NOMO-1 (cell line): ENCODE data around the gene CACNA1C.
A peak's percentile ranks its signal among the peaks of the same experiment; 100 is the strongest.

Experiments
- DNase-seq, 2 experiments: peaks; one replicate each; lab custom pipeline; 2025; ENCODE audit not compliant: unreplicated experiment in 2 of 2; lab: John Stamatoyannopoulos, UW

The CACNA1C gene

DNA sequence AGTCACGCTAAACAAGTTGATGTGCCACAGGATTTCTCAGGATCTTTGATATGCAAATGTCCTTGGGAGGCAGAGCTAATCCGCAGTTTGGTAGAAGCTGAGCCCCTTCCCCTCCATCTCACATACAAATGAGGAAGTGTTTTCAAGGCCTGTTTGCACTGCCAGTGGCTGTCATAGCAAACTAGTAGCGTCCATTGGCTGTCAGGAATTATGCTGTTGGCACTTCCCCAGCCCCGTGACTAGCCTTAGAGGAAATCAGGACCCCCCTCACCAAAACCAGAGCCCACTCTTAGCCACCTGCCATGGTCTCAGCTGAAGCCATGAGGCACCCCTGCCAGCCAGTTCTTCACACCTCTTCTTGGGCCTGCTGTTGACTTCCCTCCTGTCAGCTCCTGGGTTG is 253.9 kb downstream of the CACNA1C start:
- DNase-seq = peak in 1 of 2 experiments; percentile 19

DNA sequence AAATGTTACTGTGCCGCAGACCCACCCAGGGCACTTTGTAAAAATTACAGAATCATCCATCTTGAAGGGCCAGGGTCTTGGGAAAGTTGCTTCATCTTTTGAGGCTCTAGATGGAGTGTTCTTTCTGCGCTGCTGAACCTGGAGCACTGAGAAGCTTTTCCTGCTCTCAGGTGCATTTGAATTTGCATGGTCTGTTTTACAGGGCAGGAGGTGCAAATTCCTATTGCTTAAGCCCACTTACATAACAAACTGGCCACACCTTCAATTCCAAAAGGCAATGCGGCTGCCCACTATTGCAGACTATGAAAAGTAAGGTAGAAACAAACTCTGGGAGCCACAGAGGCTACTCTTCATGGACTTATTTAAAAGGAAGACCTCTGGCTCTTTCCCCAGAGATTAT is 254.8 kb downstream of the CACNA1C start:
- DNase-seq = no peak

DNA sequence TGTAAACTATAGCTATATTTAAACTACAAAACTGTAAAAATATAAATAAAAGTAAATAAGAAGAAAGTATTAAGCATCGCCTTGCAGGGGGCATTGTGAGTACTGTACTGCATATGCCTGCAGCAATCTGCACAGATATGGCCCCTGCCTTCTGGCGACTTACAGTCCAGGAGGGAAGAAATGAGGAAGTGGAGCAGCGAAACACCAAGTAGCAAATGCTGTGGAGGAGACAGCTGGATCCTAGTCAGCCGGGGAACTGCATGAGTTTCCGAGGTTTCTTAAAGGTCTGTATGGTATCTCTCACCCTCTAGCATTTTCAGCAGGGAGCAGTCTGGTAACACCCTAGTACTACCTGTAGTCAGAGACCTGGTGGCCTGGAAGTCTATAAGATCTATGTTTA is 256.9 kb downstream of the CACNA1C start:
- DNase-seq = peak in 1 of 2 experiments; percentile 13

DNA sequence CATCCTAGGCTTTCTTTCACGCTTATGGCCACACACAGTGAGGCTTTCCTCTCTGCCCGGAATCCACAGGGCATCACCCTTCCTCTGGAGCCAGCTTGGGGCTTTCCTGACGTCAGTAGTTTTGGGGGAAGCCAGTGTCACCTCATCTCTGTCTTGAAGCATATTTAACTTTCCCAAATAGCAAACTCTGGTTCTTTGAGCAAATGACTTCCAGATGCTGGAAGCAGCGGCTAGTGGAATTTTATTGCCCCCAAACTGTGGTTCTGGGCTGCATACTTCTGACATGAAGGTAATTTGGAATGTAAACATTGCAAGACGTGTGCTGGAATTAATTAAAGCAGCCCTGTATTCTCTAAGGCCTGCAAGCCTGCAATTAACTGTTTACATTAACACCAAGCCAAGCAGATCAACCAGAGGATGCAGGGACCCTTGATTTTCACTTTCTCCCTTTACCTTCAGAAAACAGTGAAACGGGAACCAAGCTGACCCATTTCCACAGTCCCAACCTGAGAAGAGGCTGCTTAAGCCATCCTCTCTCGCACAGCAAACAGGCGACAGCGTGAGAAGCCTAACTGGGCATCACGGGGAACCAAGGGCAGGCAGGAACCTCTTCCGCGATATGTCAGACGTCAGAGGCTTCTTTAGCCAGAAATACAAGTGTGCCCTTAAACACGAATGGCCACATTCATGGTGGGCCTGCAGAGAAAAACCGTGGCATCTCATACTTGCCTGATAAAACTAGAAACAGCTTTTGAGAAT is 258.4 kb downstream of the CACNA1C start:
- DNase-seq = no peak

DNA sequence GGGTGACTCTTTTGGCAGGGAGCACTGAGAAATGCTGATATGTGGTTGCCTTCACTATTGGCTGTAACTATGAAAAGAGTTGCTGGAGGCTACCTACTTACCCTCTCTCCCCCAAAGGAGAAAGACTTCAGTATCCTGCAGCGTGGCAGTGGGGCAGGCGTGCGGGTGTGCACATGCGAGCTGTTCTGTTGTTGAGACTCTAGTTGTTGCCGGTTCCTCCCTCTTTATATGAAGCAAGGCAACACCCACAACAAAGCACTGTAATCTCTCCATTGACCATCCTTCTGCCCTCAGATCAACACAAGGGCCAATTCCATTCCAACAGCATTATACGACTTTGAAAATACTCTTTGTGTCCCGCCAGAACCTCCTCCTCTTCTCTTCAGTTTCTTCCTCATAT is 259.4 kb downstream of the CACNA1C start:
- no peak for DNase-seq

DNA sequence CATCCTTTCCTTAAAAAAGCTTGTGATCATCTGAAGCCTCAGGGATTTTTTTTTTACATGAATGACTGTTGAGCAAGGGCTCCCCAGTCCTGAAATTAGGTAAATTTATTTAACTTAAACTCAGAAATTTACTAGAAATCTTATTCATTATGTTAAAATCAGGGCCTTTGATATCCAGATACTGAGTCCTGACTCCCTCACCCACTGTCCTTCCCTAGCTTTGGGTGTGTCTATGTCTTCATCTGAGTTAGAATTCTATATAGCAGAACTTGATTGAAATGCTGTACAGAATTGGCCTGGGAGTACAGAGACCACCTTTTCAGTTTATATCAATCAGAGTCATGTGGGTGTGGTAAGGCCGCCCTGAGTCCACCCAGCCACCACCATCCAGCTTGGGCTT is 260.0 kb downstream of the CACNA1C start:
- DNase-seq = no peak

DNA sequence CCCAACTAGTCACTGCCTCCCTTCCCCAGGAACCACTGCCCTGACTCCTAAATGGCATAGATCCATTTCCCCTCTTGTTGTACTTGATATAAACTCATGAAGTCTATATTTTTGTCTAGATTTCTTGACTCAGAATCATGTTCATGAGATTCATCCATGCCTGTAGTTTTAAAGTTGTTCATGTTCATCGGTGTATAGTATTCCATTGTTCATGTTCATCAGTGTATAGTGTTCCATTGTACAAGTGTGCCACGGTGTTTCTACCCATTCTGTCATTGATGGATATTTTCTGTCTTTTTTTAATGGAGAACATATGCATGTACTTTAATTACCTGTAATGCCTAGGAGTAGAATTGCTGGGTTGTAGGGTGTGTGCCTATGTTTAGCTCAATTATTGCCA is 261.7 kb downstream of the CACNA1C start:
- no peak for DNase-seq

DNA sequence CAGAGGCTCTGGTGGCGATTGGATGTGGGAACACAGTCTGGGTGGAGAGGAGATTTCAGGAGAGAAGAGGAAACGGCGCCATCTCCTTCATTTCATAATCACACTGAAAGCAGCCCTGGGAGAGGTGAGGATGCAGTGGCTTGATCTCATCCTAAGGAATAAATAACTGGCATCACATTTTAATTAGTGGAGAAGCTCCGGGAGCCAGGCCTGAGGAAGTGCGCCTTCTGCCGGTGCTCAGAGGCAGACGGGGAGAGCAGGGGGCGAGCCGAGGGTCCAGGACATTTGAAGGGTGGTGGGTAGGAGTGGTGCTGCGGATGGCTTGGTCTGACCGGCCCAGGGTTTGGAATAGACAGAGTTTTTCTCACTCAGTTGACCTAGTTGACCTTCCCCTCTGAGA is 265.0 kb downstream of the CACNA1C start:
- no peak for DNase-seq

DNA sequence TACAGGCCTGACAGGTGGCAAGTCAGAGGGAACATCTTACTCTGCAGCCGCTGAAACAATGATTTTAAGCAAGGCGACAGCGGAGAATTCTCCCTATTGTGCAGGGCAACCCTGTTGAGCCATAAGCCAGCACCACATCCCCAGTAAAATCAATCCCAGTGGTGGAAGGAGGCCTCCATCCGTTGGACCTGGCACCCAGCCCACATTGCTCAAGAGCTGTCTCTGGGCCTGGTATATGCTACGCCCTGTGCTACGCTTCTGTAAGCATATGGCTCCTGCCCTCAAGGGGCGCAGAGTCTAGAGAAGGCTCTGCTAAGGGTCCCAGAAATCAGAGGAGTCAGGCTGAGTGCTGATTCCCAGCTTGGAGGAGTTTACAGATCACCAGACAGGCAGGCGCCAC is 265.5 kb downstream of the CACNA1C start:
- DNase-seq = no peak

DNA sequence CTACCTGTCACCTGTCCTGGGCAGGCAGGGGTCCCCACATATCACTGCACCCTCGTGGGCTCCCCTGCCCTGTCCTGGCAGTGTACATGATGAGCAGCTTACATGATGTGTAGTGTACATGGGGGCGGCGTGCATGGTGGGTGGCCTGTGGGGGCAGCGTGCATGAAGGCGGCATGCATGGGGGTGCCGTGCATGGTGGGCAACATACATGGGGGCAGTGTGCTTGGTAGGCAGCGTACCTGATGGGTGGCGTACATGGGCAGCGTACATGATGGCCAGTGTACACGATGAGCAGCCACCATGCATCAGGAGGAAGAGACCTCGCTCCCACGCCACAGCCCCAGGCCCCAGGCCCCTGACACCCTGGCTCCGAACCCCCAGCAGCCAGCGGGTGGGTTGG is 266.3 kb downstream of the CACNA1C start:
- DNase-seq = no peak

DNA sequence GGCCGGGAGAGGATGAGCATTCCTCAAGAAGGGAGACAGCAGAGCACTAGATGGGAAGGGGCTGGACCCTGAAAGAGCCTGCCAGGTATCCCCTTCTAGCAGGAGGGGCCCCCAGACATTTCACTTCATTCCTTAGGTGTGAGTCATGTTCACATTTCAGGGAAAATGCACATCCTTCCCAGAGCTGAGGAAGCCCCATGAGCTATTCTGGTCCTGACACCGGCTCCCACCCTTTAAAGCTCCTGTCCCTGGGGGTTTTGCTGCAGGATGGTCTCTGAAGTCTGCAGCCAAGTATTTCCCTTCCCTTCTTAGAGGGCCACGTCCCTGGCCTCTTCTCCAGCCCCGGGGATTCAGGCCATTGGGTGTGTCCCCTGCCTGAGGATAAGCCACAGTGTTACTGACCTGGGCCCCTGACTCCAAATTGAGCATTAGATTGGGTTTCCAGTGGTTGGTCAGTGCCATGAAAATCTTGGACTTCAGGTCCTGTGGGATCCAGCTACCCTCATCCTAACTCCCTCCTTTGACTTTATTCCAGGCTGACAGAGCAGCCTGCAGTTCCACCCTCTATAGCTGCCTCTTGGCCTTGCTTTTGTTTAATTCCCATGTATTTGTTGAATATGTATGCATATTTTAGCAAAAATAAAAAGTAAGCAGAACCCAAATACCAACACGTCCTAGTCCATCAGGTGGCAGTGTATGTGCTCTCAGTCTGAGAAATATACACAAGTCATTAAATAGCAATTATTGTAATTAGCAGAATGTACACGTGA is 267.1 kb downstream of the CACNA1C start:
- no peak for DNase-seq

DNA sequence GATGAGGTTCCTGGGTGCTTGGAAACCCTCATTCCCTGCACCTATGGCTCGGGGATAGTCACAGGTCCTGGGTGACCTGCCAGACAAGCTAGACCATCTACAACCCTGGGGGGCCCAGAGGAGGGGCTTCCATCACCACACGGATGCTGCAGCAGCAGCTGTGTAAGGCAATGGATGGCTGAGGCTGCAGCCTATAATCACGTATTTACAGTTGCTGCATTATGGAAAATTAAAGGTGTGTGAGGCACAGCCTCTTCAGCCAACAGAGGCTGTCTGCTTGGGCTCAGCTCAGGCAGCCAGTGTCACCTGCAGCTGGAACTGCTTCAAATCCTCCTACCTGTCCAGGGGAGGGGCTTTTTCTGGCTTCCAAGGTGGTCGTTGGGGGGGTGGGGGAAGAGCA is 268.1 kb downstream of the CACNA1C start:
- DNase-seq = no peak

DNA sequence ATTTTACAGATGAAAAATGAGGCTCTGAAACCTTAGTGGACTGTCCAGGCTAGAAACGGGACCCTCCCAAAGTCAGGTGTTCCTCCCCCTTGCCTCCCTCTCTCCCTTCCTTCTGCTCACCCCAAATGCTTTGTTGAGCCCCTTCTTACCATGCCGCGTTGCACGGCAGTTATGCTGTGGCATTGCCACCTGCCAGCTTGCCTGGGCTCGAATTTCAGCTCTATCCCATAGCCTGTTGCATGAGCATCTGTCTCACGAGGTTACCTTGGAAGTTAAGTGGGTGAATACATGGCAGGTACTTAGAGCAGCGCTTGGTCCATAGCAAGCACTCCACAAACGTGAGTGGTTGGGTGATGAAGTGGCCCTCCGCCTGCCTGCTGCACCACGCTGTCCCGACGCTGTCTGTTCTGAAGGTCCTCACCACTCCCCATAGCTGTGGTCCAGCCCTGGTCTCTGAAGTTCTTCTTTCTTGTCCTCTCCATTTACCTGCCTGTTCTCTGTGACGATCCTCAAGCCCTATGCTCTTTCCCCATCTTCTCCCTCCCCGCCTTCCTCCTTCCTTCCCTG is 269.9 kb downstream of the CACNA1C start:
- DNase-seq = no peak

DNA sequence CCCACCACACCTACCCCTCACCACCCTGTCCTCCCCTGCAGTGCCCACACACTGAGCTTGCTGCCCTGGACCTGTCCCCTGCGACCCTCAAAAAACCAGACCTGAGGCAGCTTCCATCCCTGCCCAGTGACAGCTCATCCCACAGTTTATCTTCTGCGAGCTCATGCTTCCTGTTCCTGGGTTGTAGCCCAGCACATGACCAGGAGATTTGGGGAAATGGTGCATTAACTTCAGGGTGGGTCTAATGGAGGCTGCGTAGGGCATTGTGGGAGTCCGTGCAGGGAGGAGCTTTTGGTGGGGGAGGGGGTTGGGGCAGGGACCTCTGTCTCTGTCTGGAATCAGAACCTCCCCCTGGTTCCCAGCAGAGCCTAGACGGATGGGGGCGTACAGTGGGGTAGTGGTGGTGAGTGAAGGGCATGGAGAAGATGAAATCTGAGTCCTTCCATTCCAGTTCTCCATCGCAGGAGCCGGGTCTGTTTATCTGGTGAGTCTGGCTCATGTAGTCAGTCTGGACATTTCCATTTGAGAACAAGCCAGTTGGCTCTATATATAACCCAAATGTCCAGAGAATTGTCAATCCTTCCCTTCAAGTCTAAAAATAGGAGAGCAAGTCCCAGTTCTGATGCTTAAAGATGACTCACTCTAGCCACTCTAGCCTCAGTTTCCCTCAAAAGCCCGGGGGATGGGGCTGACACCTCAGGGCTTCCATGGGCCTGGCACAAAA is 270.9 kb downstream of the CACNA1C start:
- peak in 1 of 2 experiments; percentile 18 for DNase-seq

DNA sequence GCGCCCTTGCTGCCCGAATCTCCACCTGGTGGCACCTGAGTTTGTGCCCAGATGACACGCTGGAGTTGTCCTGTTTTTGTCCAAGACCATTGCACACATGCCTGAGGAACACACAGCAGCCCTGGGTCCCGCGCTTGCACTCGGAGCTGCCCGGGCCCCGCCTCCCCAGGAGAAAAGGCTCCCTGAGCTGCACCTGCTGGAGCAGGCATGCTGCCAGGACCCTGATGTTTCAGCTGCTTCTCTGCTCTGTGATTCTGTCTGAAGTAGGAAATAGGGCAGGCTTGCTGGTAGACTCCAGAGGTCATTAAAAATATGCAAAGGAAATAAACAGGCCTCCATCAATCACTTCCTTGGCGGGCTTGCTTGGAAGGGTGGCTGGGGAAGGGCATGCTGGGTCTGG is 271.6 kb downstream of the CACNA1C start:
- no peak for DNase-seq

DNA sequence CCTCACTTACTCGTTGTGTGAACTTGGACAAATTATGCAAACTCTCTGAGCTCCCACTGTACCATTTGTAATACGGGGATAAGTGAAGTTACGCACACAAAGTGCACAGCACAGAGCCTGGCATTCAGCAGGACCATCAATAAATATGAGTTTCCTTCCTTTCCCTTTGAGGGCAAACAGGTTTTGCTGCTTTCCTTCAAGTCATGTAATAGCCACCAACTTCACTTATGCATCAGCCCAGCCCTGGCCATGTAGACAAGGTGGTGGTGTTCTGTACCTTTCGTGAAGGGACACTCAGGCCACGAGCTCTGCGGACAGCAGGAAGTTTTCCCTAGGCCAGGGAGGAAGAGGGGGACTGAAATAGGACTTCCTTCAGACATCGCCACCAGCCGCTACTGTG is 272.7 kb downstream of the CACNA1C start:
- no peak for DNase-seq

DNA sequence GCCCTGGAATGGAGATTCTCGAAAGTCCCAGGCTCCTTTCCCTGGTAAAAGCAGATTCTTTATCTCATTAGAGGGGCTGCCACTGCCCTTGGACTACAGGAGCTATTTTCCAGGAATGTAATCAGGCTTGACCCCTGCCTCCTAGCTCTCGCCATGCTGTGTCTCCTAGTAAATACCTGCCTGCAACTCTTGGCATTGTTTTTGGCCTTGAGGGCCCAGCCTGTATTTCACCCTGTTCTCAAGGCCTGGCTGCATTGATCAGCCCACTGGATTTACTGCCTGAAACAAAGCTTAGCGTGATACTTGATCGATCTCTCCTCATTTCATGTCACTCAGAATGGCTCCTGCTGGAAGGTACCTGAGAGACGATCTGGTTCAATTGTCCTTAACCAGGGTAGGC is 273.7 kb downstream of the CACNA1C start:
- DNase-seq = no peak

DNA sequence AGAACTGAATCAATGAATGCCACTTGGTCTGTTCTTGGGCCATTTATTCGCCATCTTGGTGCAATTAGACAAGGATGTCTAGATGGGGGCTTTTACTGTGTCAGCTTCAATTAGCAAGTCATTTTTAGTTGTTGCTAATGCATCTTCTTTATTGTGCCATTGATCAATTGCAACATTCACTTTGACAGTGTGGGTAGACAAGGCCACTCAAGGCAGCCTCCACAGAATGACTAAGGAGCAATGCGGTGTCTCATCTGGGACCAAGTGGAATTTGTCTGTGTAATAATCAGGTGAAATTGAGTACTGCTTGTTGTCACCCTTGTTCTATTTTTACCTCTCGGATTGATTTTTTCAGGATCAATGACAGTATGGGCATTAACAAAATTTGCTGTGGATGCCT is 275.9 kb downstream of the CACNA1C start:
- DNase-seq = no peak

DNA sequence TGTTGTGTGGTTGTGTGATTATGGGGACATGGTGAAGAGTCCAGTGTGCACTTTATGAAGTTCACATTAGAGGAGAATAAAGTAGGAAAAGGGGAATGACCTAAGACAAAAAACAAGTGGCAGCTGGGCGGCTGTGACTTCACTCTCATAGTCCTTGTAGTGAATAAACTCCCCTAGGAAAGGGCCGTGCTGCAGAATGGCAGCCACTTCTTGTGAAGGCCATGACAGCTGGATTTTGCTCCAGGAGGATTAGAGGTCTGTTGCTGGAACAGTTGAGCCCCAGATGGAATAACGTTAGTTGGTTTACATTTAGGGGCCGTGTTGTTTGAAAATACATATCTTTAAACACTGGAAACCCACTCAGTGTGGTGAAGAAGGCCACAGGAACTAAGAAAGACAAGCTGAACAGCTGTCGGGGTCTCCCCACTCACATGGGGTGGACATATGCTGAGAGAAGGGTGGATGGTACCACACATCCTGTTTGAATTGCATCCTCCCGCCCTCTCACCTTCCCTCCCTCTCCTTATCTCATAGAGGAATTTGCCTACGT is 276.9 kb downstream of the CACNA1C start:
- DNase-seq = no peak

DNA sequence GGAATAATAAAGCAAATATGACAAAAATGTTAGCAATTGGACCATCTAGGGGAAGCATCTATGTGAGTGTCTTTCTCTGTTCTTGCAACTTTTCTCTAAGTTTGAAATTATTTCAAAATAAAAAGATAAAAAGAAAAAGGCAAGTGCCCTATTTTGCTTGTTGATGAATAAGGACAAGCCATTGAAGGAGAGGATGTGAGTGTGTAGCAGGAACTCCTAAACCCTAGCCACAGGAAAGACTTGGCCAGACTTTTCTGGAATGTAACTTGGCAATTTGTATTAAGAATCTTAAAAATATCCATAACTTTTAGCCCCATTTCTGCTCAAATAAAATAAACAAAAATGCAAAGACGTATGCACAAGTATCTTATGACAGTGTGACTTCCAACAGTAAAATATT is 279.4 kb downstream of the CACNA1C start:
- no peak for DNase-seq

DNA sequence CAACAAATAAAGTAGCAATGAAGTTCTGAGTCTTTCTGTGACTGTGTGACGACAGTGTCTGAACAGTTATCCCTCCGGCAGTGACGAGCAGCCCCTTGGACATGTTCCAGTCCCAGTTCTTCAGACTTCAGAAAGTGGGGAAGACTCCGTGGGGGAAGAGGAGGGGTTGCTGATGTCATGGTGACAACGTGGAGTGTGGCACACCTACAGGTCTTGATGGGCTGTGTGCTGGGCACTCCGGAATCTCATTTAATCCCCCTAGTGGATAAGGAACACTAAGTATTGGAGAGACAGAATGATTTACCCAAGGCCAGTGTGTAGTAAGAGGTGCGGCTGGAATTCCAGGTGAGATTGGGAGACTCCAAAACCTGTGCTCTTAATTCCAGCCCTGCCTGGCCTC is 280.2 kb downstream of the CACNA1C start:
- DNase-seq = no peak
